IgD-negative memory B cell (primary cell): Measurements from ENCODE around the gene ARNT2. TPM values are rescaled to one million over a fixed set of nuclear protein-coding genes. Genes with fewer than 3 reads are reported as not detected.
A peak's percentile ranks its signal among the peaks of the same experiment; 100 is the strongest.
"Not testable (repeated sequence)": the region's sequence is repeated elsewhere in the genome, so short reads cannot be mapped to it uniquely, and the experiment has no call there.

Experiments
- H3K27ac Mint-ChIP-seq, 3 donors: one replicate each; pipeline ENCODE4 v1.8.0; 2020 to 2022; ENCODE audit warnings: mild to moderate bottlenecking in 3 of 3, mixed read lengths in 3 of 3, moderate library complexity in 1 of 3
- H3K27me3 Mint-ChIP-seq: one replicate; pipeline ENCODE4 v1.8.0; 2021; ENCODE audit warnings: mixed read lengths
- H3K36me3 Mint-ChIP-seq: one replicate; pipeline ENCODE4 v1.8.0; 2020; ENCODE audit warnings: mild to moderate bottlenecking, mixed read lengths
- H3K4me1 Mint-ChIP-seq, 3 donors: one replicate each; pipeline ENCODE4 v1.8.0; 2020 to 2022; ENCODE audit warnings: mixed read lengths in 3 of 3, mild to moderate bottlenecking in 1 of 3
- H3K4me3 Mint-ChIP-seq, 4 donors: one replicate each; pipeline ENCODE4 v1.8.0; 2020 to 2022; ENCODE audit warnings: mild to moderate bottlenecking in 4 of 4, mixed read lengths in 4 of 4, moderate library complexity in 3 of 4
- H3K9me3 Mint-ChIP-seq, 3 donors: one replicate each; pipeline ENCODE4 v1.8.0; 2020 to 2021; ENCODE audit warnings: mixed read lengths in 3 of 3, mild to moderate bottlenecking in 1 of 3
- polyA plus RNA-seq: library from polyadenylated mRNA; unstranded; fragments of 300-500 nt; fragmentation: Illumina TruSeq; gene quantifications from one replicate; pipeline ENCODE4 v1.2.3, GENCODE V29; 2021

ARNT2 gene
- not detected for polyA plus RNA-seq

DNA sequence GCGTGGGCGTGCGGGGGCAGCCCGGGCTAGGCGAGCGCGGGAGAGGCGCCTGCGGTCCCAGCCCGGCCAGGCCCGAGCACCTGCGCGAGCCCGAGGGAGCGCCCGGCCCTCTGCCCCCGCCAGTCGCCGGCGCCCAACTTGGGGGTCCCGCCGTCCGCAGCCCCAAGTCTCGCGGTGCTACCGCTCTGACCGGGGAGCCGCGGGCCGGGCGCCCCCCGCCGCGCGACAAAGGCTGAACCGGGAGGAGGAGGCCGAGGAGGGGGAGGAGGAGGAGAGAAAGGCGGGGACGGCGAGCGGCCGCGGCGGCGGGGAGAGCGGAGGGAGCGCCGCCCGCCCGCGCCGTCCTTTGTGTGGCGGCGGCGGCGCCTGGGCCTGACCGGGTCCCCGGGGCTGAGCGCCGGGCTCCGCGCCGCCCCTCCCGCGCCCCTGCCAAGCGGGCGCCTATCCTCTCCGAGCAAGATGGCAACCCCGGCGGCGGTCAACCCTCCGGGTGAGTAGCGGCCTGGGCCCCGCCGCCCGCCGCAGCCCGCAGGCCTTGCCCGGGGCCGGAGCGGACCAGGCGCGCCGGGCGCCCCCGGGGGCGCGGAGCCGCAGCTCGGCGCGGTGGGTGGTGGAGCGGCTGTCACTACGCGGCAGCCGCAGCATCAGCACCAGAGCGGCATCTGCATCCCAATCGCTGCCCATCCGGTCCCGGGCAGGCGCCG, at the start of gene ARNT2:
Gene ARNT2, plus strand, starts transcription at position 326 of the 704 bp plus-strand sequence. Its CDS starts 134 bp downstream, at position 460.
- Mint-ChIP-seq H3K36me3 (no peaks in the 10 kb centered on the region), H3K4me1 (peaks cover 4 to 6% (median 4%) of the 10 kb centered on the region in 3 donors), H3K4me3 (peak within 1 kb of the TSS in 3 of 4 donors; percentile 19 to 79 (median 31))

DNA sequence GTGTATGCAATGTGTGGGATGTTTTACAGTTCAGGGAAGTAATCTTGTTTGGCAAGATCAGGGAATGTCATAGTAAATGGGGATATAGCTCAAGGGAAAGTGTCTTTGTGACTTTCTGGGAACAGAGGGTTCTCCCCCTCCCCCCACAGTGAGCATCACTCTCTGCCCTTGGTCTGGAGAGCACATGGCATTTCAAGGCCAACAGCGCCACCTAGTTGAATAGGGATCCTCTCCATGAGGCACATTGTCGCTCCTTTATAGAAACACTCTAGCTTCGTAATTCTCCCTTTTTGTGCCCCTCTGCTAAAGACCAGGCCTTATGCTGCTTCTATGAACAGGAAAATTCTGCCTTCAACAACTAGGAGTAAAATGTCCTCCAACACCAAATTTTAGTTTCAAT, 37.1 kb upstream of the ARNT2 start:
- H3K27ac Mint-ChIP-seq = no peak overlapping the region
- no peaks in the 10 kb centered on the region for H3K4me1 Mint-ChIP-seq
- H3K27me3 Mint-ChIP-seq = peaks cover 3% of the 10 kb centered on the region
- peaks cover 2% of the 10 kb centered on the region for H3K36me3 Mint-ChIP-seq
- H3K4me3 Mint-ChIP-seq = no peak overlapping the region
- H3K9me3 Mint-ChIP-seq = peaks cover 7 to 40% (median 24%) of the 10 kb centered on the region in 3 donors

More for the DNA sequence above, at the start of gene ARNT2:
- peaks cover 0 to 4% (median 0%) of the 10 kb centered on the region in 3 donors for H3K9me3 Mint-ChIP-seq
- no peak within 1 kb of the TSS for H3K27ac Mint-ChIP-seq
- peaks cover 43% of the 10 kb centered on the region for H3K27me3 Mint-ChIP-seq

GRCh38 chr15:80367661-80368060, 36.5 kb upstream of the ARNT2 start:
- Mint-ChIP-seq H3K4me1 (no peaks in the 10 kb centered on the region), H3K36me3 (peaks cover 2% of the 10 kb centered on the region), H3K27ac (no peak overlapping the region), H3K9me3 (peaks cover 7 to 40% (median 24%) of the 10 kb centered on the region in 3 donors), H3K4me3 (no peak overlapping the region), H3K27me3 (peaks cover 3% of the 10 kb centered on the region)

DNA sequence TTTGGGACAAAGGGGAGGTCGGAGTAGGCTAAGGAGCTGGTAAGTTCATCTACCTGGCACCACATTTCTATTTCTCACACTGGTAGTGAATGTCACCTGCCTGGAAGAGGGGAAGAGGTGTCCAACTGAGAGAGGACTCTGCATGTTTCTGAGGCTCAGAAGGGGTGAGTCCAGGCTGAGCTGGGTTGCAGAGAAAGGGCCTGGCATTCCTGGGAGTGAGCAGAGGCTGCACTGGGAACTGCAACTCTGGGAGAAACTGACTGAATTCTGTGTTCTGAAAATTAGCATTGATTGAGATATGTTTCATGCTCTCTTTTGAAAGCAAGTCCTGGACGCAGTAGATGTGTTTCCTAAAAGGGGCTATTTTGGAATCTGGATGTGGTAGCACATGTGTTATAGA, 32.3 kb upstream of the ARNT2 start:
- peaks cover 6 to 30% (median 20%) of the 10 kb centered on the region in 3 donors for H3K9me3 Mint-ChIP-seq
- H3K36me3 Mint-ChIP-seq = no peaks in the 10 kb centered on the region
- H3K27me3 Mint-ChIP-seq = no peaks in the 10 kb centered on the region
- no peak overlapping the region for H3K27ac Mint-ChIP-seq
- H3K4me1 Mint-ChIP-seq = no peaks in the 10 kb centered on the region
- H3K4me3 Mint-ChIP-seq = peak overlapping the region in 1 of 4 donors; percentile 55

DNA sequence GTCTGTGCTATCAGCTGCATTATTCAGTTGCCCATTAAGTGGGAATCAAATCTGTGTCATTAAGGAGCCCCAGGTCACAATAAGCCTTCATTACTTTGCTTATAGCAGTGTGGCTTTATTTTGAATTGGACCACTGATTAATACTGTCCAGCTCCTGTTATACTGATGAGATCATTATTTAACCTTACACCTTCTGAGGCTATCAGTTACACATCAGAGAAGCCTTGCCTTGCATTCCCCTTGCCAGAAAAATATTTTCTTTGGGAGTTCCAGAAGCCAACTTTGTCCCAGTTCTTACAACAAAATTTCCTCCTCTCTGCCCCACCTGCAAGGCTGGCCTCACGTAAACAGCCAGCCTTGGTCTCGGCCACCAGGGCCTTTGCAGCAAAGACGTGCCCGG, 29.7 kb upstream of the ARNT2 start:
- Mint-ChIP-seq H3K36me3 (no peaks in the 10 kb centered on the region), H3K9me3 (peaks cover 2 to 8% (median 5%) of the 10 kb centered on the region in 3 donors), H3K4me1 (no peaks in the 10 kb centered on the region), H3K4me3 (no peak overlapping the region), H3K27me3 (peaks cover 2% of the 10 kb centered on the region), H3K27ac (no peak overlapping the region)

GRCh38 chr15:80375968-80376891, 28.0 kb upstream of the ARNT2 start:
- Mint-ChIP-seq H3K9me3 (peaks cover 0 to 2% (median 0%) of the 10 kb centered on the region in 3 donors), H3K4me1 (no peaks in the 10 kb centered on the region), H3K36me3 (no peaks in the 10 kb centered on the region), H3K27me3 (peaks cover 4% of the 10 kb centered on the region), H3K27ac (no peak overlapping the region), H3K4me3 (no peak overlapping the region)

- H3K27ac Mint-ChIP-seq = no peak overlapping the region
- H3K4me1 Mint-ChIP-seq = no peaks in the 10 kb centered on the region
- H3K4me3 Mint-ChIP-seq = no peak overlapping the region
- H3K9me3 Mint-ChIP-seq = peaks cover 0 to 4% (median 2%) of the 10 kb centered on the region in 3 donors
- no peaks in the 10 kb centered on the region for H3K36me3 Mint-ChIP-seq
- peaks cover 4% of the 10 kb centered on the region for H3K27me3 Mint-ChIP-seq
Measured at GRCh38 chr15:80379693-80380092, 24.5 kb upstream of the ARNT2 start.

GRCh38 chr15:80380154-80380553, 24.0 kb upstream of the ARNT2 start:
- H3K27ac Mint-ChIP-seq = no peak overlapping the region
- H3K4me1 Mint-ChIP-seq = no peaks in the 10 kb centered on the region
- H3K9me3 Mint-ChIP-seq = peaks cover 0 to 4% (median 2%) of the 10 kb centered on the region in 3 donors
- H3K27me3 Mint-ChIP-seq = peaks cover 4% of the 10 kb centered on the region
- no peaks in the 10 kb centered on the region for H3K36me3 Mint-ChIP-seq
- H3K4me3 Mint-ChIP-seq = no peak overlapping the region

DNA sequence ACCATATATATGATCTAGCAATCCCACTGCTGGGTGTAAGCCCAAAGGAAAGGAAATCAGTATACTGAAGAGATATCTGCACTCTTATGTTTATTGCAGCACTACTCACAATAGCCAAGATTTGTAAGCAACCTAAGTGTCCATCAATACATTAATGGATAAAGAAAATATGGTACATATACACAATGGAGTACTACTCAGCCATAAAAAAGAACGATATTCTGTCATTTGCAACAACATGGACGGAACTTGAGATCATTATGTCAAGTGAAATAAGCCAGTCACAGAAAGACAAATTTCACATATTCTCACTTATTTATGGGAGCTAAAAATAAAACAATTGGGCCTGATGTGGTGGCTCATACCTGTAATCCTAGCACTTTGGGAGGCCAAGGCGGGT, 21.9 kb upstream of the ARNT2 start:
- H3K36me3 Mint-ChIP-seq = no peaks in the 10 kb centered on the region
- H3K9me3 Mint-ChIP-seq = peaks cover 0 to 4% (median 2%) of the 10 kb centered on the region in 3 donors
- H3K4me3 Mint-ChIP-seq = no peak overlapping the region
- H3K27me3 Mint-ChIP-seq = peaks cover 4% of the 10 kb centered on the region
- no peaks in the 10 kb centered on the region for H3K4me1 Mint-ChIP-seq
- no peak overlapping the region for H3K27ac Mint-ChIP-seq

DNA sequence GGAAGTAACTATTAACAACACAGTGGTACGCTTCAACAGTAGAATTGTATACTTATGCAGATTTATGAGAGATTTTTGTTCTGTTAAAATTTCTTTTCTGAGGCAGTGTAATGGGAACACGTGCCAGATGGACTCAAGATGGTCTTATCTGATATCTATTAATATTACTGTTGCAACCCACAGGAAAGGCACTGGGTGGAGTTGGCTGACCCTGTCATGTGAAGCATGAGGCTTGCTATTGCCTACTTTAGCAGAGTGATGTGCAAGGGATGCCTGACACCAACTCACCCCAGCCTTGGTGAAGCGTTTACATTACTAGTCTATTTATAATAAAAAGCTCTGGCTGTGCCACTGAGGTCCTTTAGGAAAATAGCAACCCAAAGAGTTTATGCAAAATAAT, 19.8 kb upstream of the ARNT2 start:
- Mint-ChIP-seq H3K27ac (no peak overlapping the region), H3K4me1 (no peaks in the 10 kb centered on the region), H3K9me3 (peaks cover 0 to 4% (median 2%) of the 10 kb centered on the region in 3 donors), H3K36me3 (no peaks in the 10 kb centered on the region), H3K27me3 (peaks cover 2% of the 10 kb centered on the region), H3K4me3 (no peak overlapping the region)

GRCh38 chr15:80386151-80386550, 18.0 kb upstream of the ARNT2 start:
- Mint-ChIP-seq H3K27me3 (no peaks in the 10 kb centered on the region), H3K4me1 (no peaks in the 10 kb centered on the region), H3K4me3 (no peak overlapping the region), H3K9me3 (peaks cover 2 to 8% (median 4%) of the 10 kb centered on the region in 3 donors), H3K36me3 (peaks cover 3% of the 10 kb centered on the region), H3K27ac (no peak overlapping the region)

- no peaks in the 10 kb centered on the region for H3K4me1 Mint-ChIP-seq
- no peaks in the 10 kb centered on the region for H3K27me3 Mint-ChIP-seq
- peaks cover 0 to 6% (median 2%) of the 10 kb centered on the region in 3 donors for H3K9me3 Mint-ChIP-seq
- H3K36me3 Mint-ChIP-seq = peaks cover 3% of the 10 kb centered on the region
- no peak overlapping the region for H3K4me3 Mint-ChIP-seq
- no peak overlapping the region for H3K27ac Mint-ChIP-seq
Measured at GRCh38 chr15:80388326-80388725, 15.9 kb upstream of the ARNT2 start.

GRCh38 chr15:80389370-80389769, 14.8 kb upstream of the ARNT2 start:
- H3K4me3 Mint-ChIP-seq = no peak overlapping the region
- no peaks in the 10 kb centered on the region for H3K27me3 Mint-ChIP-seq
- no peak overlapping the region for H3K27ac Mint-ChIP-seq
- no peaks in the 10 kb centered on the region for H3K4me1 Mint-ChIP-seq
- peaks cover 0 to 6% (median 2%) of the 10 kb centered on the region in 3 donors for H3K9me3 Mint-ChIP-seq
- H3K36me3 Mint-ChIP-seq = peaks cover 3% of the 10 kb centered on the region

- H3K27me3 Mint-ChIP-seq, H3K4me3 Mint-ChIP-seq, H3K27ac Mint-ChIP-seq, H3K4me1 Mint-ChIP-seq, H3K9me3 Mint-ChIP-seq, H3K36me3 Mint-ChIP-seq: not testable (repeated sequence)
Measured at GRCh38 chr15:80390942-80391341, 13.2 kb upstream of the ARNT2 start.

DNA sequence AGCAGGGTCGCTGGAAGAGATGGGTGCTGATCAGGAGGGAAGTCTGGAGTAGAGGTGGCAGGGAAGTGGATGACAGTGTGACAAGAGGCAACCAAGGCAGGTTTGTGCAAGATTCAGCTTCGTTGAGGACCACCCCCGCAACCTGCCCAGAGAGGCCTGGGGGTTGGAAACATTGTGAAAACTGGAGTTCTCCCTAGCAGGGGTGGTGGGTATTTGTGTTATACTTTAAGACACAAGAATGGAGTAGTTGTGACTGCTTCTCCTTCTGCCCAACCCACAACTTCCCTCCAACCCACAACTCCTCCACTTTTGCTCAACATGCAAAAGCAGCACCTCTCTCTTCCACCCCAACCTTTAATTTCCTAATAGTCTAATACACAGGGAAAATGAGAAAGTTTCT, 8.6 kb upstream of the ARNT2 start:
- Mint-ChIP-seq H3K4me3 (no peak overlapping the region), H3K36me3 (peaks cover 1% of the 10 kb centered on the region), H3K27me3 (peaks cover 16% of the 10 kb centered on the region), H3K9me3 (peaks cover 0 to 6% (median 5%) of the 10 kb centered on the region in 3 donors), H3K4me1 (no peaks in the 10 kb centered on the region), H3K27ac (no peak overlapping the region)
